Measurements from ENCODE around the gene CUX1. TPM values are rescaled to one million over a fixed set of nuclear protein-coding genes. Genes with fewer than 3 reads are reported as not detected.

CUX1 gene
- total RNA-seq, 1 donor from 2014 or later = 56.5 TPM

DNA sequence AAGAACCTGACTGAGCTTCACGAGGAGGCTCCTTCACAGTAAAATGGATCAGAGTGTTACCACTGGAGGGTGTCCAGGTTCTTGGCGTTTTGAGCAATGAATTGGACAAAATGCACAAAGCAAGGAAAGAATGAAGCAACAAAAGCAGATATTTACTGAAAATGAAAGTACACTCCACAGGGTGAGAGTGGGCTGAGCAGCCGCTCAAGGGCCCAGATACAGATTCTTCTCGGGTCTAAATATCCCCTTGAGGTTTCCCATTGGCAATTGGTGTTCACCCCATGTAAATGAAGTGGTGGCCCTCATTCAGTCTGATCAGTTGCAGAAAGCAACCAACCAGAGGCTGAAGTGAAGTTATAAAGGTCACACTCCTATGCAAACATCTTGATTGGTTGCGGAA is 254.6 kb downstream of the CUX1 start:
- TF ChIP-seq, protein P1, sequence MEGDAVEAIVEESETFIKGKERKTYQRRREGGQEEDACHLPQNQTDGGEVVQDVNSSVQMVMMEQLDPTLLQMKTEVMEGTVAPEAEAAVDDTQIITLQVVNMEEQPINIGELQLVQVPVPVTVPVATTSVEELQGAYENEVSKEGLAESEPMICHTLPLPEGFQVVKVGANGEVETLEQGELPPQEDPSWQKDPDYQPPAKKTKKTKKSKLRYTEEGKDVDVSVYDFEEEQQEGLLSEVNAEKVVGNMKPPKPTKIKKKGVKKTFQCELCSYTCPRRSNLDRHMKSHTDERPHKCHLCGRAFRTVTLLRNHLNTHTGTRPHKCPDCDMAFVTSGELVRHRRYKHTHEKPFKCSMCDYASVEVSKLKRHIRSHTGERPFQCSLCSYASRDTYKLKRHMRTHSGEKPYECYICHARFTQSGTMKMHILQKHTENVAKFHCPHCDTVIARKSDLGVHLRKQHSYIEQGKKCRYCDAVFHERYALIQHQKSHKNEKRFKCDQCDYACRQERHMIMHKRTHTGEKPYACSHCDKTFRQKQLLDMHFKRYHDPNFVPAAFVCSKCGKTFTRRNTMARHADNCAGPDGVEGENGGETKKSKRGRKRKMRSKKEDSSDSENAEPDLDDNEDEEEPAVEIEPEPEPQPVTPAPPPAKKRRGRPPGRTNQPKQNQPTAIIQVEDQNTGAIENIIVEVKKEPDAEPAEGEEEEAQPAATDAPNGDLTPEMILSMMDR (IDR thresholded peaks at IDR 0.05; ENCODE audit: partially characterized antibody, unreplicated experiment) = no peak
- peaks cover 5% of the 10 kb centered on the region for H3K9me3 Mint-ChIP-seq (ENCODE audit: unreplicated experiment)
- H3K4me3 Mint-ChIP-seq (ENCODE audit: unreplicated experiment) = no peak overlapping the region
- no peaks in the 10 kb centered on the region for H3K4me1 Mint-ChIP-seq (ENCODE audit: low read depth, unreplicated experiment)
- H3K27me3 Mint-ChIP-seq (ENCODE audit: unreplicated experiment) = peaks cover 3% of the 10 kb centered on the region
- no peak for DNase-seq
- H3K27ac Mint-ChIP-seq (ENCODE audit: unreplicated experiment) = no peak overlapping the region
- H3K36me3 Mint-ChIP-seq (ENCODE audit: unreplicated experiment) = peaks cover 14% of the 10 kb centered on the region

DNA sequence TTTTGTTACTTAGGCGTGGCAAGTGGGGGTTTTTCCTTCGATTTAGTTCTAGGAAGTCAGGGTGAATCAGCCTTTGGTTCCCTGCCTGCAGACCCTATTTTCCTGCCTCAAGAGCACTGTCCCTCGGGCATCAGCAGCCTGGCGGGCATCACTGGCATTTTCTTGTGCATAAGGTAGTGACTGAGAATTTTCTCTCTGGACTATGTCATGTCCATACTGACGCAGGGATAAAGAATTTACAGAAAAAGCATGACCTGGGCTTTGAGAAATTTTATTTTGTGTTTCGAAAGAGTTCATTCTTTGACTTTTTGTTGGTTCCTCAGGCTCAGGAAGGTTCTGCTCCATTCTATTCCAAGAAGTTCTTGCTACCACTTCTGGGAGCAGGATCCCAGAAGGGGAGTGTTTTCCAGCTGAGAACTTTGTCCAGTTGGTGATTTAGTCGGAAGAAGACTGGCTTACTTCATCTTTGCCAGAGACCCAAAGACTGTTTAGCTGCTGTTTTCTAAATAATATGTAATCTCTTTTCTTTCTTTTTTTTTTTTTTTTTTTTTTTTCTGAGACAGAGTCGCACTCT is 255.3 kb downstream of the CUX1 start:
- Mint-ChIP-seq H3K9me3 (ENCODE audit: unreplicated experiment) (peaks cover 7% of the 10 kb centered on the region), H3K36me3 (ENCODE audit: unreplicated experiment) (peaks cover 14% of the 10 kb centered on the region), H3K27ac (ENCODE audit: unreplicated experiment) (no peak overlapping the region), H3K4me1 (ENCODE audit: low read depth, unreplicated experiment) (no peaks in the 10 kb centered on the region), H3K27me3 (ENCODE audit: unreplicated experiment) (peaks cover 3% of the 10 kb centered on the region), H3K4me3 (ENCODE audit: unreplicated experiment) (no peak overlapping the region)
- TF ChIP-seq, protein P1 (IDR thresholded peaks at IDR 0.05; ENCODE audit: partially characterized antibody, unreplicated experiment) = no peak
- DNase-seq = no peak

DNA sequence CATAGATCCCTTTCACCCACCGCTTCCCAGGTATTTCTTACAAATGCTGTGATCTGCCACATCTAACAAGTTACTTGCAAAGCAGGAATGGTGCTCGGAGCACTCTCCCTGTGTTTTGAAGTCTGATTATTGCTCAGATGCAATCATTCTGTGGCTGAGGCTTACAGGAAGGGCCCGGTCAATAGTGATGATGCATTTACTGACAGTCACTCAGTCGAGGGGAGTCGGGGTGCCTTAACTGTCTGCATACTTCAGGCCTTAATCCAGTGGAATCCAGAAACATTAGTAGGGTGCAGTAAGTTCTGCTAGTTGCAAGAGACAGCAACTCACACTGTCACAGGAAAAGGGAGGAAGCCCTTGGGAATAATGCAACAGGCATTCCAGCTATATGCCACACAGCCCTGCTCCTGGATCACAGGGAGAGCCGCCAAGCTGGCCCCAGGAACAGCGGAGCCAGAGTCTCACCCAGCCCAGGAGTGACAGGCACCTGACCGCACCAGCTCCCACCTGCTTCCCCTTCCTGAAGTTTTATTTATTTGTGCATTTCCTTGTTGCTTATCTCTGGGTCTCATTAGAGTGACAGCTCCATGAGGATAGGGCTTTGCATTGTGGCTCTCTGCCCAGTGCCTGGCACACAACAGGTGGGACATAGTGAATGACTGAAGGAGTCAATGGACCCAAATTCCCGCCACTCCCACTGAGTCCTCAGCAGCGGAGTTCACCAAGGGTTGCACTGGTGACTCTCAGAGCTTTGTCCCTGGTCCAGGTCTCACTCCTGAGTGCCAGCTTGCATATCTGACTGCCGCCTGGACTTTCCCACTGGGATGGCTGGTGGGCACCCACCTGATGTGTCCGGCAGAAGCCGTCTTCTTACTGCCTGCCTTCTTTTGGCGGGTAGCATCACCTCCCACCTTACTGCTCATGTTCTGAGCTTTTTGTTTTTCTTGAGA is 256.8 kb downstream of the CUX1 start:
- Mint-ChIP-seq H3K4me1 (ENCODE audit: low read depth, unreplicated experiment) (no peaks in the 10 kb centered on the region), H3K27me3 (ENCODE audit: unreplicated experiment) (peaks cover 1% of the 10 kb centered on the region), H3K9me3 (ENCODE audit: unreplicated experiment) (peaks cover 7% of the 10 kb centered on the region), H3K36me3 (ENCODE audit: unreplicated experiment) (peaks cover 11% of the 10 kb centered on the region), H3K4me3 (ENCODE audit: unreplicated experiment) (no peak overlapping the region), H3K27ac (ENCODE audit: unreplicated experiment) (no peak overlapping the region)
- no peak for DNase-seq
- TF ChIP-seq, protein P1 (IDR thresholded peaks at IDR 0.05; ENCODE audit: partially characterized antibody, unreplicated experiment) = no peak

DNA sequence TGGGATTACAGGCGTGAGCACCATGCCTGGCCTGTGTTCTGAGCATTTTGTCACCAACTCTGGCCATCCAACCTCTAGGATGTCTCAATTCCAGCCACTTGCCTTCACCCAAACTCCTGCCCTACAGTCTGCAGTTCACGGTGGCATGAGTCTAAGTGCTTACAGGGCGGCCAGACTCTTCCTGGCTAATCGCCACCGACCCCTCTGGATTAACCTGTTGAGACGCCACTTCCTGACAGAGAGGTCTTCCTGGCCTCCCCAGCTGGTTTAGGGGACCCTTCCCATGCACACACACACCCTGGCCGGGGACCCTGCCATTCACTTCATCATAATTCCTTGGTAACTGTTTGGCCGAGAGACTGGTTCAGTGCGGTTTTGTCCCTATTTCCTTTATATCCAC is 257.7 kb downstream of the CUX1 start:
- Mint-ChIP-seq H3K9me3 (ENCODE audit: unreplicated experiment) (peaks cover 7% of the 10 kb centered on the region), H3K4me3 (ENCODE audit: unreplicated experiment) (no peak overlapping the region), H3K27me3 (ENCODE audit: unreplicated experiment) (no peaks in the 10 kb centered on the region), H3K4me1 (ENCODE audit: low read depth, unreplicated experiment) (peaks cover 7% of the 10 kb centered on the region), H3K27ac (ENCODE audit: unreplicated experiment) (peak overlapping the region; percentile 36), H3K36me3 (ENCODE audit: unreplicated experiment) (peaks cover 8% of the 10 kb centered on the region)
- no peak for DNase-seq
- TF ChIP-seq, protein P1 (IDR thresholded peaks at IDR 0.05; ENCODE audit: partially characterized antibody, unreplicated experiment) = no peak
